Measurements from ENCODE around the gene OSBPL10. TPM values are rescaled to one million over a fixed set of nuclear protein-coding genes. Genes with fewer than 3 reads are reported as not detected.

Gene OSBPL10
- total RNA-seq, 2 donors from 2014 or later: 2.2 to 5.1 TPM

- no peak overlapping the region for H3K4me3 Mint-ChIP-seq
- peak overlapping the region; percentile 43 for H3K27ac Mint-ChIP-seq
- peaks cover 12 to 38% of the 10 kb centered on the region in 2 donors for H3K36me3 Mint-ChIP-seq (ENCODE audit: insufficient read depth in 2 of 2)
- peaks cover 32% of the 10 kb centered on the region for H3K4me1 Mint-ChIP-seq (ENCODE audit: low read depth)
- no peaks in the 10 kb centered on the region for H3K9me3 Mint-ChIP-seq
- ATAC-seq (replicated peaks in 1 of 2) (no peak), DNase-seq (no peak)
- H3K27me3 Mint-ChIP-seq (ENCODE audit: low read depth): no peaks in the 10 kb centered on the region
These were observed 356.9 kb downstream of the OSBPL10 start for GRCh38 chr3:31624083-31624709.

- Mint-ChIP-seq H3K36me3 (ENCODE audit: insufficient read depth in 2 of 2) (peaks cover 10 to 36% of the 10 kb centered on the region in 2 donors), H3K4me1 (ENCODE audit: low read depth) (peaks cover 28% of the 10 kb centered on the region), H3K4me3 (no peak overlapping the region), H3K27ac (no peak overlapping the region), H3K27me3 (ENCODE audit: low read depth) (no peaks in the 10 kb centered on the region), H3K9me3 (no peaks in the 10 kb centered on the region)
- DNase-seq: no peak
- ATAC-seq (replicated peaks in 1 of 2): no peak
These were observed 358.3 kb downstream of the OSBPL10 start for GRCh38 chr3:31622636-31623288.

DNA sequence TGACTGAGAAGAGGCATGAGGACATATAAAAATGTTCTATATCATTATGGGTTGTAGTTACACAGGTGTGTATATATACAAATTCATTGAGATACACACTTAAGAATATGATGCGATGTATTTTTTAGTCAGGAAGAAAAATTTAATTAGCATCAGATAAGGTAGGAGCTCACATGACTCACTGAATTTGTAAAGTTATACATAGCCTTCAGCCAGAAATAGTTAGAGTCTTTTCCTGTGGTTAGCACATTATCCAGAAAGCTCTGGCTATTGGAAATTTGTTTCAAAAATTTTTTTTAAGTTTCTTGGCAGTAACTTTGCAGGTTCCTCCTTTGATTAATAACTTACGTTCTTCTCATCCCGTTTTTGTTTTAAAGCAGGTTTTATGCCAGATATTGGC is 359.7 kb downstream of the OSBPL10 start:
- ATAC-seq (replicated peaks in 1 of 2): no peak
- Mint-ChIP-seq H3K36me3 (ENCODE audit: insufficient read depth in 2 of 2) (peaks cover 9 to 27% of the 10 kb centered on the region in 2 donors), H3K27me3 (ENCODE audit: low read depth) (no peaks in the 10 kb centered on the region), H3K4me1 (ENCODE audit: low read depth) (peaks cover 20% of the 10 kb centered on the region), H3K27ac (no peak overlapping the region), H3K9me3 (no peaks in the 10 kb centered on the region), H3K4me3 (no peak overlapping the region)
- no peak for DNase-seq

GRCh38 chr3:31620656-31621055 is 360.4 kb downstream of the OSBPL10 start:
- H3K4me3 Mint-ChIP-seq: no peak overlapping the region
- H3K27ac Mint-ChIP-seq: peak overlapping the region; percentile 18
- DNase-seq (no peak), ATAC-seq (replicated peaks in 1 of 2) (peak in 1 of 2 donors; percentile 25)
- peaks cover 22% of the 10 kb centered on the region for H3K4me1 Mint-ChIP-seq (ENCODE audit: low read depth)
- H3K9me3 Mint-ChIP-seq: no peaks in the 10 kb centered on the region
- peaks cover 8 to 24% of the 10 kb centered on the region in 2 donors for H3K36me3 Mint-ChIP-seq (ENCODE audit: insufficient read depth in 2 of 2)
- H3K27me3 Mint-ChIP-seq (ENCODE audit: low read depth): no peaks in the 10 kb centered on the region

- no peak overlapping the region for H3K27ac Mint-ChIP-seq
- peaks cover 1 to 21% of the 10 kb centered on the region in 2 donors for H3K36me3 Mint-ChIP-seq (ENCODE audit: insufficient read depth in 2 of 2)
- no peaks in the 10 kb centered on the region for H3K27me3 Mint-ChIP-seq (ENCODE audit: low read depth)
- H3K4me1 Mint-ChIP-seq (ENCODE audit: low read depth): peaks cover 48% of the 10 kb centered on the region
- no peaks in the 10 kb centered on the region for H3K9me3 Mint-ChIP-seq
- no peak overlapping the region for H3K4me3 Mint-ChIP-seq
- ATAC-seq (replicated peaks in 1 of 2): no peak
- no peak for DNase-seq
These were observed 364.4 kb downstream of the OSBPL10 start for GRCh38 chr3:31616711-31617110.

DNA sequence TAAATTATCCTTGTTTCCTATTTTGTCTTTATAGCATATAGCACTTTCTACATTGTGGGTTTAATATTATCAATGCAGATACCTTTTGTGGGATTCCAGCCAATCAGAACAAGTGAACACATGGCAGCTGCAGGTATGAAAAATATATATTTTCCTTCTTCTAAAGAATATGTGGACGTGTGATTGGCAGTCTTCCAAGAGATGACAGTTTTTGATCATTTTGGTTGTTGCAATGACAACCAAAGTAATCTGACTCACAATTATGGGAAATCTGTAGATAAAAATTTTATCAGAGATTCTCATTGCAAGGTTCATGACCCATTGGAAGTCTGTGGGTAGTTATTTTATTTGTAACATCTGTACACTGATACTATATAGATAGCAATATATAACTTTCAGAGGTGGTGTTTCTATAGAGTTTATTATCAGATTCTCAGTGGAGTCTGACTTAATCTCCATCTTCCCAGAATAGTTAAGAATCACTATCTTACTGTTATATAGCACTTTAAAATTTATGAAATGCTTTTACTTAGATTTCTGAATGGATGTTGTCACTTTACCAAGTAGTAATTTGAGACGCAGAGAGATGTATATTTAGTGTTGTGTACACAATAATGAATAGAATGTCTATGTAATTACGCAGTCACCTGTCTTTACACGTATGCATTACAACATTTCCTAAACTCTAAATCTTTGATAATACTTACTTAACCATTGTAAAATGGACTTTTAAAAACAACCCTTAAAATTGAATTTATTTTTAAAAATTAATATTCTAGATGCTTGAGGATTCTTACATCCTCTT is 365.8 kb downstream of the OSBPL10 start:
- Mint-ChIP-seq H3K36me3 (ENCODE audit: insufficient read depth in 2 of 2) (peaks cover 4 to 16% of the 10 kb centered on the region in 2 donors), H3K4me3 (no peak overlapping the region), H3K4me1 (ENCODE audit: low read depth) (peaks cover 47% of the 10 kb centered on the region), H3K27me3 (ENCODE audit: low read depth) (no peaks in the 10 kb centered on the region), H3K27ac (peak overlapping the region; percentile 73), H3K9me3 (no peaks in the 10 kb centered on the region)
- ATAC-seq (replicated peaks in 1 of 2) (peak in 1 of 2 donors; percentile 30), DNase-seq (no peak)

- ATAC-seq (replicated peaks in 1 of 2) (no peak), DNase-seq (no peak)
- Mint-ChIP-seq H3K36me3 (ENCODE audit: insufficient read depth in 2 of 2) (peaks cover 4 to 14% of the 10 kb centered on the region in 2 donors), H3K4me1 (ENCODE audit: low read depth) (peaks cover 49% of the 10 kb centered on the region), H3K27ac (peak overlapping the region; percentile 38), H3K4me3 (no peak overlapping the region), H3K27me3 (ENCODE audit: low read depth) (no peaks in the 10 kb centered on the region), H3K9me3 (no peaks in the 10 kb centered on the region)
These were observed 366.7 kb downstream of the OSBPL10 start for GRCh38 chr3:31614162-31614921.

- Mint-ChIP-seq H3K36me3 (ENCODE audit: insufficient read depth in 2 of 2) (peaks cover 4 to 11% of the 10 kb centered on the region in 2 donors), H3K4me1 (ENCODE audit: low read depth) (peaks cover 56% of the 10 kb centered on the region), H3K27me3 (ENCODE audit: low read depth) (no peaks in the 10 kb centered on the region), H3K9me3 (no peaks in the 10 kb centered on the region), H3K27ac (no peak overlapping the region), H3K4me3 (no peak overlapping the region)
- ATAC-seq (replicated peaks in 1 of 2) (no peak), DNase-seq (no peak)
These were observed 367.4 kb downstream of the OSBPL10 start for GRCh38 chr3:31613654-31614053.

- no peak for DNase-seq
- Mint-ChIP-seq H3K4me1 (ENCODE audit: low read depth) (peaks cover 61% of the 10 kb centered on the region), H3K36me3 (ENCODE audit: insufficient read depth in 2 of 2) (peaks cover 6 to 14% of the 10 kb centered on the region in 2 donors), H3K9me3 (no peaks in the 10 kb centered on the region), H3K4me3 (no peak overlapping the region), H3K27me3 (ENCODE audit: low read depth) (no peaks in the 10 kb centered on the region), H3K27ac (no peak overlapping the region)
- no peak for ATAC-seq (replicated peaks in 1 of 2)
These were observed 367.9 kb downstream of the OSBPL10 start for GRCh38 chr3:31613177-31613576.

Other genes with a start within 250 kb of the OSBPL10 start
- gene ZNF860, start 488 bp upstream of the OSBPL10 start, total RNA-seq: under 1 TPM in 1 of 2 donors, not detected in 1; 0.14 TPM
- 10 to 100 TPM; 20.6 to 24.2 TPM for gene GPD1L, start 125.4 kb upstream of the OSBPL10 start, total RNA-seq

Measured in activated T-cell treated with anti-CD3 and anti-CD28 coated beads, Interleukin-2, amount 50 U/mL, for 72 hours (primary cell).